Measurements from ENCODE around the gene CERS6.

GRCh38 chr2:168583064-168583709 lies 127.1 kb downstream of the CERS6 start:
- TF ChIP-seq CTCF (IDR thresholded peaks at IDR 0.05; ENCODE audit: low read depth, low read length) (no peak), POLR2A (IDR thresholded peaks at IDR 0.05; ENCODE audit: extremely low read depth, insufficient read length) (no peak)
